GM21381 (cell line): ENCODE measurements around the gene BRI3.

Source experiments
- ATAC-seq: cut with Tn5 transposase; IDR thresholded peaks from one replicate; pipeline ENCODE4 v1.9.1; 2021; ENCODE audit warnings: mild to moderate bottlenecking, moderate library complexity; ENCODE audit not compliant: unreplicated experiment

Gene BRI3

DNA sequence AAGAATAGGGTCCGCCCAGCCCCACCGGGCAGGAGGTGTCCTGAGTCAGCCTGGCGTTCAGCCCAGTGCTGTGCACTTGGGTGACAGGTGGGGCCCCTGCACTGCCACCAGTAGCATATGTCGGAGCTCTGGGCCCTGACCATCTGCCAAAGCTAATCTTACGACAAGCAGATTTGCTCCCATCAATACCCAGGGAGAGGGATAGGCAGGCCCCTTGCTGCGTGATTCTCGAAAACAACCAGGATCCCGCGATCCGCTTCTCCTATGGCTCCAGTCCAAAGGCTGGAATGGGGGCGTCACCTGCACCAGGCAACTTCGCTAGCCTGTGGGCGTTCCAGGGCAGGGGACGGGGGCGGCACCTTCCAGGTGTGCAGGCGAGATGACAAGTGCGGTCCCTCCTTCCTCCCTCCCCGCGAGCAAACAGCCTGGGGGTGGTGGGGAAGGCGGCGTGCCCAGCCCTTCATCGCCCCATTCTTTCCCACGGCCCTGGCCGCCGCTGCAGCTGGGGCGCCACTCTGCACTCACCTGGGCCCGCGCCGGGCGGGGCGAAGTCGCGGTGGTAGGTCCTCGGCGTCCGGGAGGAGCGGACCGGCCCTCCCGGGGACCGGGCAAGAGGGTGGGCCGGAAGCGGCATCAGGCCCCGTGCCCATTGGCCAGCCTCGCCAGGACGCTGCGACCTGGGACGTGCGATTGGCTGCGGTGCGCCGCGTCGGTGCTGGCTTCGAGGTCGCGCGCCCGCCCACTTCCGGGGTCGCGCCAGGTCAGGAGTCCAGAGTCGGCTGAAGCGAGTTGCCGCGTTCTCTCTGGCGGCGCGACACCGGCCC lies 29.7 kb upstream of the BRI3 start, which contains the start of gene TECPR1:
Gene TECPR1, minus strand, starts transcription at position 632 of the 824 bp plus-strand sequence. CDS start 6,086 bp downstream, outside the sequence.
- peak; percentile 98 for ATAC-seq

- no peak for ATAC-seq
Observed at GRCh38 chr7:98252425-98253054, 28.9 kb upstream of the BRI3 start.

DNA sequence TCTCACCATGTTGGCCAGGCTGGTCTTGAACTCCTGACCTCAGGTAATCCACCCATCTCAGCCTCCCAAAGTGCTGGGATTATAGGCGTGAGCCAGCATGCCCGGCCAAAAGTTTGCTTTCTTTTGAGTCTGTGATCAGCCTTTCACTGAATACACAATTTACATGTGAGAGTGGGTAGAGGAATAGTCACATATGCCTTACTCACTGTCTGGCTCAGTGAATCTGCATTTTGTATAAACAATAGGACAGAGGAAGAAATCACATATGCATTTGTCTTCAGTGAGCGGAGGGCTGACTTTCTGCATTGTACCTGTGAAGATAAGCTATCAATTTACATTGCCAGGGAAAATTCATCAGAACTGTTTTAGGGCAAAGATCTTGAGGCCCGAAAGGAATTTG lies 27.0 kb upstream of the BRI3 start:
- no peak for ATAC-seq

DNA sequence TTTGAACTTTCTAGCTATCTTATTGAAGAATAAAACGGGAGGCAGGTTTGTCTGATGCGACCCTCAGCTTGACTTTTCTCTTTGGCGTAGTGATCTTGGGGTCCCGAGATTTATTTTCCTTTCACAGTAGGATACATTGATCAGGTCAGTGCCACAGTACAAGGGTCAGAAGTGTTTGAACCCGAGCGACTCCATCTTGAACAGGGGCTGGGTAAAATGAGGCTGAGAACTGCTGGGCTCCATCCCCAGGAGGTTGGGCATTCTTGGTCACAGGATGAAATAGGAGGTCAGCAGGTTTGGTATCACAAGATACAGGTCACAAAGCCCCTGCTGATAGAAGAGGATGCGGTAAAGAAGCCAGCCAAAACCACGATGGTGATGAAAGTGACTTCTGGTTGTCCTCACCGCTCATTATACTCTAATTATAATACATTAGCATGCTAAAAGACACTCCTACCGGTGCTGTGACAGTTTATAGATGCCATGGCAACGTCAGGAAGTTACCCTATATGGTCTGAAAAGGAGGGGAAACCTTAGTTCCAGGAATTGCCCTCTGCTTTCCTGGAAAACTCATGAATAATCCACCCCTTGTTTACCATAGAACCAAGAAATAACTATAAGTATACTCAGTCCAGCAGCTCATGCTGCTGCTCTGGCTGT lies 26.4 kb upstream of the BRI3 start:
- ATAC-seq = no peak

GRCh38 chr7:98256431-98256830 lies 25.1 kb upstream of the BRI3 start:
- no peak for ATAC-seq

- ATAC-seq = no peak
Observed at GRCh38 chr7:98257701-98258100, 23.8 kb upstream of the BRI3 start.

DNA sequence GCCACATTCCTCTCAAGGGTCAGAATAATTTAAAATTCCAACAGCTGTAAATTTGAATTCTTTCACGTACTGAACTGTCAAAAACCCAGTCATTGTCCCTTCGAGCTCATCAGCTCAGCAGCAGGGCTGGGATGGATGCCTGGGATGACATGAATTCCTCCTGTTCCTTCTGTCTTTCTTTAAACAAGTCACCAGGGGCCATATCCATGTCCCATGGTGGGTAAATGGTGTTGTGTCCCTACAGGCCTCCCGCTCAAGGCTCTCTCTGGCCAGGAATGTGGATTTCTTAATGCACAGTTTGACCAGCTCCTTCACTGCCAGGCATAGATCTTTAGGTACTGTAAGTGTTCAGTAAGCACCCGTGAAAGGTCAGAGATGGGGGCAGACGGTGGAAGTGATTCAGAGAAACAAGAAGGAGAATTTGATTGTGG lies 15.6 kb upstream of the BRI3 start:
- ATAC-seq = no peak

DNA sequence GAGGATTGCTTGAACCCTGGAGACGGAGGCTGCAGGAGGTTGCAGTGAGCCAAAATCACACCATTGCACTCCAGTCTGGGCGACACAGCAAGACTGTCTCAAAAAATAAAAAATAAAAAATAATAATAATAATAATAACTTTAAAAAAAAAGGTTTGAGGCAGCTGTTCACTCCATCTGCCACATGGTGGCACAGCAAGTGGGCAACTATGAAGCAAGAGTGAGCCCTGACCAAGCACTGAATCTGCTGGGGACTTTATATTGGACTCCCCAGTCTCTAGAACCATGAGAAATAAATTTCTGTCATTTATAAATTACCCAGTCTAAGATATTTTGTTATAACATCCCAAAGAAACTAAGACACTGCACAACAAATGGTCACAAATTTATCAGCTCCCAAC lies 14.6 kb upstream of the BRI3 start:
- ATAC-seq = no peak

GRCh38 chr7:98267303-98267702 lies 14.2 kb upstream of the BRI3 start:
- no peak for ATAC-seq

DNA sequence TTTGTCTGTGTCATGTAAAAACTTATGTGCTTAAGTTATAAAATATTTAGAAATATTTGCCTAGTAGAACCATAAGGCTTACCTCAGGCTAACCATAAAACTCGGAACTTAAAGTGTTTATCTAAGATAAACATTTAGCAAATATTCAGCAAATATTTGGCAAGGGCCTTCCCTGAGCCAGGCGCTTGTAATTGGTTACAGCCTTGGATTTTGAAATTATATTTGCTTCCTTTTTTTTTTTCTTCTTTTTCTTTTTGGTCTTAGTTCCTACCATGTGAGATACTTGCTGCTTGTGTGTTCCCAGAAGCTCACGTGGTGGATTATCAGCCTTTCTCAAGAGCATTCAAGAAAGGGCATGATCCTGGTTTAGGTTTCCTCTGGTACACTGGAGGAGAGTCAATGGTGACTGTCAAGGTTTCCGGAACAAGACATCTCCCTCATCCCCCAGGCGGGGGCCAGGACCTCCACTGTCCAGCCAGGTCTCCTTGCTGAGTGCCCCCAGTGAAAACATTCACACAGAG lies 5.2 kb upstream of the BRI3 start:
- no peak for ATAC-seq

- no peak for ATAC-seq
Observed at GRCh38 chr7:98278408-98278807, 3.1 kb upstream of the BRI3 start.

GRCh38 chr7:98278936-98279335 lies 2.5 kb upstream of the BRI3 start:
- no peak for ATAC-seq

GRCh38 chr7:98280296-98280695 lies 1.2 kb upstream of the BRI3 start:
- ATAC-seq = no peak

- ATAC-seq = peak; percentile 37
Observed at GRCh38 chr7:98281757-98282606, 496 bp downstream of the BRI3 start.

GRCh38 chr7:98282703-98283102 lies 1.2 kb downstream of the BRI3 start:
- no peak for ATAC-seq

- ATAC-seq = no peak
Observed at GRCh38 chr7:98283127-98283886, 1.8 kb downstream of the BRI3 start.

DNA sequence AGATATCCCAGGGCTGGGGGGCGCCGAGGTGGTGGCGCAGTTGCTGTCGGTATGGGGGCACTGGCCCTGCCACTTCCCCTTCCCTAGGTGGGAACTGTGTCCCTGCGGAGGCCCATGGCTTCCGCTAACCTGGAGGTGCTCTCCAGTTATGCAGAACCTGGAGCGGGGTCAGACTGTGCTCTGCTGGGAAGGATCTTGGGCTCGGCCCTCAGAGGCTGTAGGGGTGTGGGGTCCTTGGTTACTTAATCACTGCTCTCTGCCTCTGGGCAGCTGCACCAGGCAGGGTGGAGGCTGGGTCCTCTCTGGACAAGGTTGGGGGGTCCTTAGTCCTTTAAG lies 2.4 kb downstream of the BRI3 start:
- ATAC-seq = no peak

- no peak for ATAC-seq
Observed at GRCh38 chr7:98284335-98285036, 3.0 kb downstream of the BRI3 start.
